ENCODE data around the gene C19orf33. TPM values are rescaled to one million over a fixed set of nuclear protein-coding genes. Genes with fewer than 3 reads are reported as not detected.
A peak's percentile ranks its signal among the peaks of the same experiment; 100 is the strongest.
"Not testable (repeated sequence)": the region's sequence is repeated elsewhere in the genome, so short reads cannot be mapped to it uniquely, and the experiment has no call there.

Gene C19orf33
- 3.7 and 4.0 TPM in 2 replicates for polyA plus RNA-seq (2013)

DNA sequence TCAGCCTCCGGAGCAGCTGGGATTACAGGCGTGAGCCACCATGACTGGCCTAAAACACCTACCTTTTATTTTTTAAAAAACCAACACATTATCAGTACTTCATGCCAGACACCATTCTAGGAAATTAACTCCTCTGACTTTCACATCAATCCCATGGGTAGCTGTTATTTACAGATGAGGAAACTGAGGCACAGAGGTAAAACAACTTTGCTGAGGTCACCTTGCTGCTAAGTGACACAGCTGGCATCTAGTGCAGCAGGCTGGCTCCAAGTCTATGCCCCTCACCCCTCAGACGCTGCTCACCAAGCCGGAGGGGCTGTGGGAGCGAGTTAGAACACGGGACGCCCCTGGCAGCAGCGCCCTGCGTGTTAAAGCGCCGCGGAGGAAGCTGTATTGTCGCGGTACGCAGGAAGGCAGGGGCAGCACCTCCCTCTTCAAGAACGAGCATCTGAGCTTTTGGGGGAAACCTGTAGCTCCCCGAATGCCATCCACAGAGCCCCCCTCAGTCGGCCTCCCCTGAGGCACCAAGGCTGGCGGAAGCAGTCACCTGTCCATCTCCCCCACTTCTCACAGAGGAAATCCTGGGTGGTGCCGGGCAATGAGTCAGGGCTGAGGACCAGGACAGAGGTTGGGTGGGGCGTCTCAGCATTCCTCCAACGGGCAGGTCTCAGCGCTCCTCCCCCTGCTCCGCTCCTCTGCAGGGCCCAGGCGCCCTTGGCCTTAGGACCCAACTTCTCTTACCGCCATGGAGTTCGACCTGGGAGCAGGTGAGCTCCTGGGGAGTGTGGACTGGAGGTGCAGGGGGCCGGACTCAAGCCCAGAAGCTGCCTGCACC, at the start of gene C19orf33:
TSS of gene C19orf33 (plus strand) at position 735 of the 835 bp plus-strand sequence. CDS start at position 746, 11 bp downstream.
- Histone ChIP-seq H2AK5ac (ENCODE audit: low read length) (peak within 1 kb of the TSS; percentile 1), H3K79me2 (ENCODE audit: control insufficient read depth, insufficient read depth, low read length, poor library complexity) (no peaks in the 10 kb centered on the region), H3K4me3 (ENCODE audit: low read depth, low read length) (no peak within 1 kb of the TSS), H3K4me2 (ENCODE audit: low read length) (peak within 1 kb of the TSS; percentile 9), H2BK5ac (ENCODE audit: low read depth, low read length, poor library complexity) (no peak within 1 kb of the TSS), H3K14ac (ENCODE audit: low read length) (no peak within 1 kb of the TSS), H3K79me1 (ENCODE audit: low read length) (peaks cover 5% of the 10 kb centered on the region), H2AFZ (ENCODE audit: insufficient read depth, low read length, poor library complexity) (no peak within 1 kb of the TSS), H3K9me3 (ENCODE audit: insufficient read depth, low read depth, low read length) (no peaks in the 10 kb centered on the region), H3K27me3 (ENCODE audit: insufficient read depth, low read length) (no peaks in the 10 kb centered on the region), H3K4me1 (ENCODE audit: control insufficient read depth in 1 of 2, insufficient read depth in 2 of 2, low read length in 2 of 2) (peaks cover 21 to 31% of the 10 kb centered on the region in 2 experiments), H4K8ac (ENCODE audit: low read depth, low read length) (no peak within 1 kb of the TSS), H3K23ac (ENCODE audit: low read length) (no peak within 1 kb of the TSS), H3K4ac (ENCODE audit: low read depth, low read length) (no peak within 1 kb of the TSS), H4K91ac (ENCODE audit: low read depth, low read length) (peak within 1 kb of the TSS; percentile 40), H3K9ac (ENCODE audit: low read length) (no peak within 1 kb of the TSS), H2BK120ac (ENCODE audit: insufficient read depth, low read length, poor library complexity) (no peak within 1 kb of the TSS), H3K18ac (ENCODE audit: low read length) (peak within 1 kb of the TSS; percentile 29), H3K27ac (ENCODE audit: low read depth, low read length) (no peak within 1 kb of the TSS), H4K12ac (ENCODE audit: low read depth, low read length) (no peak within 1 kb of the TSS), H3K36me3 (ENCODE audit: control insufficient read depth in 1 of 2, insufficient read depth in 2 of 2, low read length in 2 of 2) (peaks cover 17 to 20% of the 10 kb centered on the region in 2 experiments), H2BK12ac (ENCODE audit: low read length) (peak within 1 kb of the TSS; percentile 53)
- peak; percentile 55 to 71 for DNase-seq
- no CpG with 5 or more reads among the region's 28 CpGs for WGBS (ENCODE audit: extremely low coverage, insufficient coverage, insufficient read length)

DNA sequence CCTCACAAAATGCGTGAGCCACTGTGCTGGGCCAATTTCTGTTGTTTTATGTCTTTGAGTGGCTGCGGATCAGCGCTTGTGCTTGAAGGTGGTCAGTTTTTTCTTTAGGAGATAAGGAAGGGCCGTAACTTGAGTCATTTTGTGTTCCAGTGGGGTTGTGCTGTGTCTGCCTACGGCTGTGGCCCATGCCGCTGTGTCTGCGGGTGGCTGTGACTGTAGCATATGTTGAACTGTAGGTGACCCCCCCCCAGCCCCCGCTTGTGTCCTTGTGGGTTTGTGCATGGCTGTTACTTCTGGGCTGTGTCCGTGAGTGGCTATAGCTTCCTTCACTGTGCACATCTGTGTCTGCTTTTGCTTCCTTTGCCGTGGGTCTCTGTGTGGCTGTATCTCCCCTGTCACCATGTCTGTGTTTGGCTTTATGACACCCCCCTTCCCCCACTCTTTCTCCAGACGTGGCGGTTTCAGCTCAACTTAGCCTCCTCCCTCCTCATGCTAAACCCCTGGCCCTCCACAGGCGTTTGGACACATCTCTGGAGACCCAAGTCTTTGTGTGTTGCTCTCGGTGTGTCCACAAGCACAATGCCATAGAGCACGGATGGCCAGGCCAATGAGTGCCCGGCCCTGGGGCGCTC, 48.6 kb upstream of the C19orf33 start:
- H3K79me2 ChIP-seq (ENCODE audit: control insufficient read depth, insufficient read depth, low read length, poor library complexity): peaks cover 3% of the 10 kb centered on the region

DNA sequence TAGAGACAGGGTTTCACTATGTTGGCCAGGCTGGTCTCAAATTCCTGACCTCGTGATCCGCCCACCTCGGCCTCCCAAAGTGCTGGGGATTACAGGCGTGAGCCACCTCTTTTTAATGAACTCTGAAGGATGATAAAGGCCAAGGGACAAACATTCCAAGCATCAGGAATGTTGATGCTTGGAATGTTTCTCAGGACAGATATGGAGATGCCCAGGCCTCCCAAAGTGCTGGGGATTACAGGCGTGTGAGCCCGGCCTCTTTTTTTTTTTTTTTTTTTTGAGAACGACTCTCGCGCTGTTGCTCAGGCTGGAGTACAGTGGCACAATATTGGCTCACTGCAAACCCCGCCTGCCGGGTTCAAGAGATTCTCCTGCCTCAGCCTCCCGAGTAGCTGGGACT, 42.1 kb upstream of the C19orf33 start:
- not testable (repeated sequence) for H2BK12ac ChIP-seq (ENCODE audit: low read length); H3K4ac ChIP-seq (ENCODE audit: low read depth, low read length); H3K27me3 ChIP-seq (ENCODE audit: insufficient read depth, low read length); H3K9ac ChIP-seq (ENCODE audit: low read length); H3K4me3 ChIP-seq (ENCODE audit: low read depth, low read length); H2AFZ ChIP-seq (ENCODE audit: insufficient read depth, low read length, poor library complexity); H3K36me3 ChIP-seq (ENCODE audit: control insufficient read depth in 1 of 2, insufficient read depth in 2 of 2, low read length in 2 of 2); H4K12ac ChIP-seq (ENCODE audit: low read depth, low read length); H3K18ac ChIP-seq (ENCODE audit: low read length); H4K91ac ChIP-seq (ENCODE audit: low read depth, low read length); H3K14ac ChIP-seq (ENCODE audit: low read length); H3K9me3 ChIP-seq (ENCODE audit: insufficient read depth, low read depth, low read length); H2BK120ac ChIP-seq (ENCODE audit: insufficient read depth, low read length, poor library complexity); H4K8ac ChIP-seq (ENCODE audit: low read depth, low read length); H3K4me2 ChIP-seq (ENCODE audit: low read length); H2AK5ac ChIP-seq (ENCODE audit: low read length); H3K23ac ChIP-seq (ENCODE audit: low read length); H3K27ac ChIP-seq (ENCODE audit: low read depth, low read length); H2BK5ac ChIP-seq (ENCODE audit: low read depth, low read length, poor library complexity)
- no CpG with 5 or more reads among the region's 12 CpGs for WGBS (ENCODE audit: extremely low coverage, insufficient coverage, insufficient read length)
- peaks cover 11 to 19% of the 10 kb centered on the region in 2 experiments for H3K4me1 ChIP-seq (ENCODE audit: control insufficient read depth in 1 of 2, insufficient read depth in 2 of 2, low read length in 2 of 2)
- H3K79me2 ChIP-seq (ENCODE audit: control insufficient read depth, insufficient read depth, low read length, poor library complexity): peaks cover 13% of the 10 kb centered on the region
- DNase-seq: peak; percentile 69 to 83
- H3K79me1 ChIP-seq (ENCODE audit: low read length): peaks cover 24% of the 10 kb centered on the region

More for the DNA sequence above, 48.6 kb upstream of the C19orf33 start:
- no peaks in the 10 kb centered on the region for H3K27me3 ChIP-seq (ENCODE audit: insufficient read depth, low read length)
- H3K4me1 ChIP-seq (ENCODE audit: control insufficient read depth in 1 of 2, insufficient read depth in 2 of 2, low read length in 2 of 2): peaks cover 30 to 35% of the 10 kb centered on the region in 2 experiments
- H3K4ac ChIP-seq (ENCODE audit: low read depth, low read length): no peak overlapping the region
- H3K9ac ChIP-seq (ENCODE audit: low read length): no peak overlapping the region
- peak overlapping the region; percentile 4 for H3K18ac ChIP-seq (ENCODE audit: low read length)
- H2BK120ac ChIP-seq (ENCODE audit: insufficient read depth, low read length, poor library complexity): no peak overlapping the region
- H2BK12ac ChIP-seq (ENCODE audit: low read length): no peak overlapping the region
- peaks cover 30% of the 10 kb centered on the region for H3K79me1 ChIP-seq (ENCODE audit: low read length)
- no peak overlapping the region for H3K14ac ChIP-seq (ENCODE audit: low read length)
- H3K23ac ChIP-seq (ENCODE audit: low read length): no peak overlapping the region
- no peak overlapping the region for H2AFZ ChIP-seq (ENCODE audit: insufficient read depth, low read length, poor library complexity)
- WGBS (ENCODE audit: extremely low coverage, insufficient coverage, insufficient read length): no CpG with 5 or more reads among the region's 17 CpGs
- DNase-seq: no peak
- H3K27ac ChIP-seq (ENCODE audit: low read depth, low read length): no peak overlapping the region
- H4K8ac ChIP-seq (ENCODE audit: low read depth, low read length): peak overlapping the region; percentile 89
- peak overlapping the region; percentile 68 for H3K4me2 ChIP-seq (ENCODE audit: low read length)
- no peaks in the 10 kb centered on the region for H3K36me3 ChIP-seq (ENCODE audit: control insufficient read depth in 1 of 2, insufficient read depth in 2 of 2, low read length in 2 of 2)
- peaks cover 2% of the 10 kb centered on the region for H3K9me3 ChIP-seq (ENCODE audit: insufficient read depth, low read depth, low read length)
- H3K4me3 ChIP-seq (ENCODE audit: low read depth, low read length): no peak overlapping the region
- no peak overlapping the region for H4K12ac ChIP-seq (ENCODE audit: low read depth, low read length)
- H2AK5ac ChIP-seq (ENCODE audit: low read length): no peak overlapping the region
- H2BK5ac ChIP-seq (ENCODE audit: low read depth, low read length, poor library complexity): no peak overlapping the region
- peak overlapping the region; percentile 57 for H4K91ac ChIP-seq (ENCODE audit: low read depth, low read length)

- no CpG with 5 or more reads among the region's 7 CpGs for WGBS (ENCODE audit: extremely low coverage, insufficient coverage, insufficient read length)
- Histone ChIP-seq H3K36me3 (ENCODE audit: control insufficient read depth in 1 of 2, insufficient read depth in 2 of 2, low read length in 2 of 2) (no peaks in the 10 kb centered on the region), H3K23ac (ENCODE audit: low read length) (no peak overlapping the region), H4K91ac (ENCODE audit: low read depth, low read length) (no peak overlapping the region), H2AFZ (ENCODE audit: insufficient read depth, low read length, poor library complexity) (no peak overlapping the region), H3K79me1 (ENCODE audit: low read length) (peaks cover 30% of the 10 kb centered on the region), H2BK5ac (ENCODE audit: low read depth, low read length, poor library complexity) (no peak overlapping the region), H3K9ac (ENCODE audit: low read length) (no peak overlapping the region), H4K12ac (ENCODE audit: low read depth, low read length) (no peak overlapping the region), H2AK5ac (ENCODE audit: low read length) (no peak overlapping the region), H2BK12ac (ENCODE audit: low read length) (peak overlapping the region; percentile 36), H3K18ac (ENCODE audit: low read length) (no peak overlapping the region), H3K4ac (ENCODE audit: low read depth, low read length) (no peak overlapping the region), H3K27me3 (ENCODE audit: insufficient read depth, low read length) (no peaks in the 10 kb centered on the region), H4K8ac (ENCODE audit: low read depth, low read length) (peak overlapping the region; percentile 27), H3K4me2 (ENCODE audit: low read length) (no peak overlapping the region), H3K4me3 (ENCODE audit: low read depth, low read length) (no peak overlapping the region), H3K4me1 (ENCODE audit: control insufficient read depth in 1 of 2, insufficient read depth in 2 of 2, low read length in 2 of 2) (peaks cover 19 to 27% of the 10 kb centered on the region in 2 experiments), H3K9me3 (ENCODE audit: insufficient read depth, low read depth, low read length) (no peaks in the 10 kb centered on the region), H3K27ac (ENCODE audit: low read depth, low read length) (no peak overlapping the region), H2BK120ac (ENCODE audit: insufficient read depth, low read length, poor library complexity) (no peak overlapping the region), H3K79me2 (ENCODE audit: control insufficient read depth, insufficient read depth, low read length, poor library complexity) (peaks cover 17% of the 10 kb centered on the region), H3K14ac (ENCODE audit: low read length) (no peak overlapping the region)
- peak in 1 of 2 donors; percentile 59 for DNase-seq
These were observed 41.3 kb upstream of the C19orf33 start for GRCh38 chr19:38262585-38263268.

All from trophoblast cell (in vitro differentiated cells and primary cell).